OCI-LY1 (cell line): Measurements from ENCODE around the gene EIF3K.

Source experiments
- CTCF ChIP-seq: fragments of 200-600 bp; sonication (generic), shearing (Covaris generic); IDR thresholded peaks from 2 replicates; pipeline ENCODE4 v1.5.1; 2017; ENCODE audit warnings: mild to moderate bottlenecking, antibody characterized with exemption, low read length, moderate library complexity, mixed read lengths
- EZH2 ChIP-seq: fragments of 200-600 bp; sonication (generic), shearing (Covaris generic); IDR thresholded peaks from 2 replicates; pipeline ENCODE4 v1.8.0; 2017; ENCODE audit warnings: borderline replicate concordance, mixed run types, mild to moderate bottlenecking, antibody characterized with exemption, low read length, moderate library complexity, mixed read lengths

- no peak for TF ChIP-seq CTCF
- no peak for TF ChIP-seq EZH2
These were observed 52.0 kb downstream of the EIF3K start for GRCh38 chr19:38670921-38671398.
